ENCODE measurements around the gene MAFG. TPM values are rescaled to one million over a fixed set of nuclear protein-coding genes. Genes with fewer than 3 reads are reported as not detected.

MAFG gene
- total and polyA plus RNA-seq, 9 of the 15 experiments (the other 6 are each of a cell fraction or from before 2014, with no cell fraction given): 1.1 to 58.1 (median 24.9) TPM

DNA sequence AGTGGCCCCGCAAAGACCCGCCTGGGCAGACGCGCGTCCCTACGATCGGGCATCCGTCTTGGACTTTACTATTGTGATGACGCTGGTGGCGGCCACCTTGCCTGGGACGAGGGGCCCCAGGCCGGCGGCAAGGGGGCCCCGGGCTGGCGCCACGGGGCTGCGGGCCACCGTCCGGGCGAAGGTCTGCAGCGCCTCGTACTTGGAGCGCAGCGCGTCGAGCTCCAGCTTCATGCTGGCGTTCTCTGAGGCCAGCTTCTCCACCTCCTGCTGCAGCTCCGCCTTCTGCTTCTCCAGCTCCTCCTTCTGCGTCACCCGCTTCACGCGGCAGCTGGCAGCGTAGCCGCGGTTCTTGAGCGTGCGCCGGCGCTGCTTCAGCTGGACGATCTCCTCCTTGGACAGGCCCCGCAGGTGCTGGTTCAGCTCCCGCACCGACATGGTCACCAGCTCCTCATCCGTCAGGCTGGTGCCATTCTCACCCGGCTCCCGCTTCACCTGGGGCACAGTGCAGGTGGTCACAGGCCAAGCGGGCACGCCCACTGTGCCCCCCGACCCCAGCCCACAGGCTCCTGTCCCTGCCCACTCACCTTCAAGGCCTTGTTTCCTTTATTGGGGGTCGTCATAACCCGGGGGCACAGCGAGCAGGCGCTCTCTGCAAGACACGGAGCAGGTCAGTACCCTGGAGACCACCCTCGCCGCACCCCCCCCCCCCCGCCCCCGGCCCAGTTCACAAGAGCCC, 4.8 kb downstream of the MAFG start (continued):
- TF ChIP-seq, protein P1, sequence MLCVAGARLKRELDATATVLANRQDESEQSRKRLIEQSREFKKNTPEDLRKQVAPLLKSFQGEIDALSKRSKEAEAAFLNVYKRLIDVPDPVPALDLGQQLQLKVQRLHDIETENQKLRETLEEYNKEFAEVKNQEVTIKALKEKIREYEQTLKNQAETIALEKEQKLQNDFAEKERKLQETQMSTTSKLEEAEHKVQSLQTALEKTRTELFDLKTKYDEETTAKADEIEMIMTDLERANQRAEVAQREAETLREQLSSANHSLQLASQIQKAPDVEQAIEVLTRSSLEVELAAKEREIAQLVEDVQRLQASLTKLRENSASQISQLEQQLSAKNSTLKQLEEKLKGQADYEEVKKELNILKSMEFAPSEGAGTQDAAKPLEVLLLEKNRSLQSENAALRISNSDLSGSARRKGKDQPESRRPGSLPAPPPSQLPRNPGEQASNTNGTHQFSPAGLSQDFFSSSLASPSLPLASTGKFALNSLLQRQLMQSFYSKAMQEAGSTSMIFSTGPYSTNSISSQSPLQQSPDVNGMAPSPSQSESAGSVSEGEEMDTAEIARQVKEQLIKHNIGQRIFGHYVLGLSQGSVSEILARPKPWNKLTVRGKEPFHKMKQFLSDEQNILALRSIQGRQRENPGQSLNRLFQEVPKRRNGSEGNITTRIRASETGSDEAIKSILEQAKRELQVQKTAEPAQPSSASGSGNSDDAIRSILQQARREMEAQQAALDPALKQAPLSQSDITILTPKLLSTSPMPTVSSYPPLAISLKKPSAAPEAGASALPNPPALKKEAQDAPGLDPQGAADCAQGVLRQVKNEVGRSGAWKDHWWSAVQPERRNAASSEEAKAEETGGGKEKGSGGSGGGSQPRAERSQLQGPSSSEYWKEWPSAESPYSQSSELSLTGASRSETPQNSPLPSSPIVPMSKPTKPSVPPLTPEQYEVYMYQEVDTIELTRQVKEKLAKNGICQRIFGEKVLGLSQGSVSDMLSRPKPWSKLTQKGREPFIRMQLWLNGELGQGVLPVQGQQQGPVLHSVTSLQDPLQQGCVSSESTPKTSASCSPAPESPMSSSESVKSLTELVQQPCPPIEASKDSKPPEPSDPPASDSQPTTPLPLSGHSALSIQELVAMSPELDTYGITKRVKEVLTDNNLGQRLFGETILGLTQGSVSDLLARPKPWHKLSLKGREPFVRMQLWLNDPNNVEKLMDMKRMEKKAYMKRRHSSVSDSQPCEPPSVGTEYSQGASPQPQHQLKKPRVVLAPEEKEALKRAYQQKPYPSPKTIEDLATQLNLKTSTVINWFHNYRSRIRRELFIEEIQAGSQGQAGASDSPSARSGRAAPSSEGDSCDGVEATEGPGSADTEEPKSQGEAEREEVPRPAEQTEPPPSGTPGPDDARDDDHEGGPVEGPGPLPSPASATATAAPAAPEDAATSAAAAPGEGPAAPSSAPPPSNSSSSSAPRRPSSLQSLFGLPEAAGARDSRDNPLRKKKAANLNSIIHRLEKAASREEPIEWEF (CRISPR knock-in tag; IDR thresholded peaks at IDR 0.05): peak; percentile 56; the same call in 1 of the 2 replicates
- TF ChIP-seq HNRNPLL (IDR thresholded peaks at IDR 0.05; ENCODE audit: low read depth, low read length, poor library complexity, severe bottlenecking) (peak; percentile 79), RBBP5 (IDR thresholded peaks at IDR 0.05; ENCODE audit: borderline replicate concordance, insufficient read depth, low read length, poor library complexity, severe bottlenecking) (peak; percentile 44), MTA3 (IDR thresholded peaks at IDR 0.05; ENCODE audit: borderline replicate concordance) (peak; percentile 22; the same call in 1 of the 2 replicates), CAMTA2 (CRISPR knock-in tag; conservative IDR thresholded peaks at IDR 0.05) (no peak), PPARD (CRISPR knock-in tag; IDR thresholded peaks at IDR 0.05) (no peak), PHF20 (IDR thresholded peaks at IDR 0.05; ENCODE audit: partially characterized antibody) (no peak), FOS (IDR thresholded peaks at IDR 0.05; ENCODE audit: extremely low read depth, insufficient read length) (no peak), ZBED1 (IDR thresholded peaks at IDR 0.05) (peak; percentile 38; the same call in 1 of the 2 replicates), ATF7 (IDR thresholded peaks at IDR 0.05) (peak; percentile 18; the same call in 1 of the 2 replicates), FOXM1 (IDR thresholded peaks at IDR 0.05; ENCODE audit: low read depth) (no peak), FOXM1 (CRISPR knock-in tag; IDR thresholded peaks at IDR 0.05; ENCODE audit: low read depth) (no peak), TAF1 (IDR thresholded peaks at IDR 0.05; ENCODE audit: control insufficient read depth, extremely low read depth, insufficient read depth, low read length, severe bottlenecking) (peak; percentile 52), RB1 (IDR thresholded peaks at IDR 0.05; ENCODE audit: low read depth) (peak; percentile 56), CC2D1A (IDR thresholded peaks at IDR 0.05) (no peak)
- TF ChIP-seq, protein P2, sequence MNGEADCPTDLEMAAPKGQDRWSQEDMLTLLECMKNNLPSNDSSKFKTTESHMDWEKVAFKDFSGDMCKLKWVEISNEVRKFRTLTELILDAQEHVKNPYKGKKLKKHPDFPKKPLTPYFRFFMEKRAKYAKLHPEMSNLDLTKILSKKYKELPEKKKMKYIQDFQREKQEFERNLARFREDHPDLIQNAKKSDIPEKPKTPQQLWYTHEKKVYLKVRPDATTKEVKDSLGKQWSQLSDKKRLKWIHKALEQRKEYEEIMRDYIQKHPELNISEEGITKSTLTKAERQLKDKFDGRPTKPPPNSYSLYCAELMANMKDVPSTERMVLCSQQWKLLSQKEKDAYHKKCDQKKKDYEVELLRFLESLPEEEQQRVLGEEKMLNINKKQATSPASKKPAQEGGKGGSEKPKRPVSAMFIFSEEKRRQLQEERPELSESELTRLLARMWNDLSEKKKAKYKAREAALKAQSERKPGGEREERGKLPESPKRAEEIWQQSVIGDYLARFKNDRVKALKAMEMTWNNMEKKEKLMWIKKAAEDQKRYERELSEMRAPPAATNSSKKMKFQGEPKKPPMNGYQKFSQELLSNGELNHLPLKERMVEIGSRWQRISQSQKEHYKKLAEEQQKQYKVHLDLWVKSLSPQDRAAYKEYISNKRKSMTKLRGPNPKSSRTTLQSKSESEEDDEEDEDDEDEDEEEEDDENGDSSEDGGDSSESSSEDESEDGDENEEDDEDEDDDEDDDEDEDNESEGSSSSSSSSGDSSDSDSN (IDR thresholded peaks at IDR 0.05; ENCODE audit: borderline replicate concordance in 1 of 2, low read depth in 2 of 2, low read length in 2 of 2): peak in 1 of 2 experiments; percentile 58; a peak in 2 of 4 replicates
- TF ChIP-seq, protein P3, sequence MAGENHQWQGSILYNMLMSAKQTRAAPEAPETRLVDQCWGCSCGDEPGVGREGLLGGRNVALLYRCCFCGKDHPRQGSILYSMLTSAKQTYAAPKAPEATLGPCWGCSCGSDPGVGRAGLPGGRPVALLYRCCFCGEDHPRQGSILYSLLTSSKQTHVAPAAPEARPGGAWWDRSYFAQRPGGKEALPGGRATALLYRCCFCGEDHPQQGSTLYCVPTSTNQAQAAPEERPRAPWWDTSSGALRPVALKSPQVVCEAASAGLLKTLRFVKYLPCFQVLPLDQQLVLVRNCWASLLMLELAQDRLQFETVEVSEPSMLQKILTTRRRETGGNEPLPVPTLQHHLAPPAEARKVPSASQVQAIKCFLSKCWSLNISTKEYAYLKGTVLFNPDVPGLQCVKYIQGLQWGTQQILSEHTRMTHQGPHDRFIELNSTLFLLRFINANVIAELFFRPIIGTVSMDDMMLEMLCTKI (IDR thresholded peaks at IDR 0.05; ENCODE audit: partially characterized antibody): no peak
- TF ChIP-seq, protein P4, sequence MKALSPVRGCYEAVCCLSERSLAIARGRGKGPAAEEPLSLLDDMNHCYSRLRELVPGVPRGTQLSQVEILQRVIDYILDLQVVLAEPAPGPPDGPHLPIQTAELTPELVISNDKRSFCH (CRISPR knock-in tag; IDR thresholded peaks at IDR 0.05): no peak
- TF ChIP-seq, protein P4 (tag; IDR thresholded peaks at IDR 0.05): no peak
